NB4 (cell line): ENCODE data around the gene IDE.

Source experiments
- POLR2A ChIP-seq: IDR thresholded peaks from 2 replicates; pipeline ENCODE4 v1.6.1; 2011; ENCODE audit warnings: mild to moderate bottlenecking; ENCODE audit not compliant: insufficient read length; ENCODE audit errors: extremely low read depth
- TF ChIP-seq, protein P1 (sequence below): IDR thresholded peaks from one replicate; pipeline ENCODE4 v1.5.1; 2012; ENCODE audit warnings: low read depth, low read length
- TF ChIP-seq, protein P2 (sequence below): IDR thresholded peaks from 2 replicates; pipeline ENCODE4 v1.6.1; 2011; ENCODE audit warnings: low read depth, low read length

- TF ChIP-seq, protein P1, sequence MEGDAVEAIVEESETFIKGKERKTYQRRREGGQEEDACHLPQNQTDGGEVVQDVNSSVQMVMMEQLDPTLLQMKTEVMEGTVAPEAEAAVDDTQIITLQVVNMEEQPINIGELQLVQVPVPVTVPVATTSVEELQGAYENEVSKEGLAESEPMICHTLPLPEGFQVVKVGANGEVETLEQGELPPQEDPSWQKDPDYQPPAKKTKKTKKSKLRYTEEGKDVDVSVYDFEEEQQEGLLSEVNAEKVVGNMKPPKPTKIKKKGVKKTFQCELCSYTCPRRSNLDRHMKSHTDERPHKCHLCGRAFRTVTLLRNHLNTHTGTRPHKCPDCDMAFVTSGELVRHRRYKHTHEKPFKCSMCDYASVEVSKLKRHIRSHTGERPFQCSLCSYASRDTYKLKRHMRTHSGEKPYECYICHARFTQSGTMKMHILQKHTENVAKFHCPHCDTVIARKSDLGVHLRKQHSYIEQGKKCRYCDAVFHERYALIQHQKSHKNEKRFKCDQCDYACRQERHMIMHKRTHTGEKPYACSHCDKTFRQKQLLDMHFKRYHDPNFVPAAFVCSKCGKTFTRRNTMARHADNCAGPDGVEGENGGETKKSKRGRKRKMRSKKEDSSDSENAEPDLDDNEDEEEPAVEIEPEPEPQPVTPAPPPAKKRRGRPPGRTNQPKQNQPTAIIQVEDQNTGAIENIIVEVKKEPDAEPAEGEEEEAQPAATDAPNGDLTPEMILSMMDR, result peak; percentile 50
- TF ChIP-seq, protein P2, sequence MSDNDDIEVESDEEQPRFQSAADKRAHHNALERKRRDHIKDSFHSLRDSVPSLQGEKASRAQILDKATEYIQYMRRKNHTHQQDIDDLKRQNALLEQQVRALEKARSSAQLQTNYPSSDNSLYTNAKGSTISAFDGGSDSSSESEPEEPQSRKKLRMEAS, result peak; percentile 55; the same call in 1 of the 2 replicates
- TF ChIP-seq POLR2A, result peak; percentile 26
Measured at GRCh38 chr10:92590623-92591549, 17.0 kb upstream of the IDE start.
